DND-41 (cell line): Measurements from ENCODE around the gene EZH1.
A peak's percentile ranks its signal among the peaks of the same experiment; 100 is the strongest.
"Not testable (repeated sequence)": the region's sequence is repeated elsewhere in the genome, so short reads cannot be mapped to it uniquely, and the experiment has no call there.

Source experiments
- ATAC-seq: fragments of 200-7000 bp; cut with Tn5 transposase; 3 replicates; pipeline ENCODE4 v1.9.1; 2021; ENCODE audit warnings: low read depth; ENCODE audit not compliant: insufficient read depth
- DNase-seq: peaks from one replicate; pipeline ENCODE4 v3.0.0-alpha.2; 2020
- H2AFZ ChIP-seq: 2 replicates; pipeline ENCODE4 v1.6.0; 2012; ENCODE audit warnings: low read depth, low read length
- H3K27ac ChIP-seq: 2 replicates; pipeline ENCODE4 v1.5.1; 2012; ENCODE audit warnings: low read length, inconsistent platforms
- H3K27me3 ChIP-seq: fragments of 200-600 bp; sonication (generic); 2 replicates; pipeline ENCODE4 v1.6.0; 2012; ENCODE audit warnings: low read length, mild to moderate bottlenecking, inconsistent platforms; ENCODE audit not compliant: insufficient read depth, poor library complexity
- H3K36me3 ChIP-seq: 2 replicates; pipeline ENCODE4 v1.5.1; 2012; ENCODE audit warnings: low read length, inconsistent platforms; ENCODE audit not compliant: insufficient read depth
- H3K4me1 ChIP-seq: 2 replicates; pipeline ENCODE4 v1.5.1; 2012; ENCODE audit warnings: mild to moderate bottlenecking, low read length; ENCODE audit not compliant: insufficient read depth
- H3K4me2 ChIP-seq: 2 replicates; pipeline ENCODE4 v1.6.0; 2012; ENCODE audit warnings: mild to moderate bottlenecking, moderate library complexity, low read length, inconsistent platforms; ENCODE audit not compliant: insufficient read depth
- H3K4me3 ChIP-seq, 2 experiments: fragments of 200-600 bp in 1 of 2; shearing (Covaris generic) in 1 of 2; 2 replicates each; pipeline ENCODE4 v1.5.1; 2012 to 2016; ENCODE audit warnings: inconsistent platforms in 2 of 2, low read length in 2 of 2, mild to moderate bottlenecking in 2 of 2, low read depth in 1 of 2, moderate library complexity in 1 of 2
- H3K79me2 ChIP-seq: 2 replicates; pipeline ENCODE4 v1.6.0; 2012; ENCODE audit warnings: low read length, inconsistent platforms; ENCODE audit not compliant: insufficient read depth
- H3K9ac ChIP-seq: 2 replicates; pipeline ENCODE4 v1.6.0; 2012; ENCODE audit warnings: low read depth, mild to moderate bottlenecking, inconsistent platforms, low read length, moderate library complexity
- H3K9me3 ChIP-seq: 2 replicates; pipeline ENCODE4 v1.5.1; 2012; ENCODE audit warnings: low read length, moderate library complexity, mild to moderate bottlenecking, inconsistent platforms; ENCODE audit not compliant: insufficient read depth, severe bottlenecking
- H4K20me1 ChIP-seq: 2 replicates; pipeline ENCODE4 v1.6.0; 2012; ENCODE audit warnings: low read length; ENCODE audit not compliant: insufficient read depth
- CTCF ChIP-seq: IDR thresholded peaks from 2 replicates; pipeline ENCODE4 v1.5.1; 2012; ENCODE audit warnings: borderline replicate concordance, low read length, moderate library complexity, mild to moderate bottlenecking; ENCODE audit not compliant: poor library complexity, severe bottlenecking; ENCODE audit errors: extremely low read depth
- EZH2 ChIP-seq: IDR thresholded peaks from 3 replicates; pipeline ENCODE4 v1.6.1; 2012; ENCODE audit warnings: borderline replicate concordance, low read depth, mild to moderate bottlenecking, moderate library complexity, low read length, inconsistent platforms; ENCODE audit not compliant: severe bottlenecking

Gene EZH1

DNA sequence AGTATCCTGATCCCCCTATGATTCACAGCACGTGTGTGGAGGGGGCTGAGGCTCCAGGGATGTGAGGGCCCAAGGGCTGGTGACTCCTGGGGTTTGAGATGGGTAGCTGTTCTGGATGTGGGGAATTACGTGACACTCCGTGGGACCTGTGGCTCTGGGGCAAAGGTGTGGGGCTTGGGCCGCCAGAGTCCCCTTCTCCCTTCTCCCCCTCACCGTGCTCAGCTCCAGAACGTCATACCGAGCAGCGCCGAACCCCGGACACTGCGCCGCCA lies 75.2 kb downstream of the EZH1 start:
- ATAC-seq (no peak), DNase-seq (no peak)
- 0 out of 2 replicates have a peak, but pooled peaks cover 3% of the 10 kb centered on the region for H4K20me1 ChIP-seq
- no peaks in the 10 kb centered on the region for H3K9me3 ChIP-seq
- TF ChIP-seq EZH2, result no peak
- no peak for TF ChIP-seq CTCF
- H3K79me2 ChIP-seq, result no peaks in the 10 kb centered on the region
- no peak overlapping the region for H3K4me3 ChIP-seq
- H3K4me1 ChIP-seq, result peaks cover 4% of the 10 kb centered on the region; the same call in 1 of the 2 replicates
- H2AFZ ChIP-seq, result no peak overlapping the region
- no peak overlapping the region for H3K9ac ChIP-seq
- no peaks in the 10 kb centered on the region for H3K27me3 ChIP-seq
- H3K27ac ChIP-seq, result no peak overlapping the region
- no peak overlapping the region for H3K4me2 ChIP-seq
- H3K36me3 ChIP-seq, result peaks cover 39% of the 10 kb centered on the region

DNA sequence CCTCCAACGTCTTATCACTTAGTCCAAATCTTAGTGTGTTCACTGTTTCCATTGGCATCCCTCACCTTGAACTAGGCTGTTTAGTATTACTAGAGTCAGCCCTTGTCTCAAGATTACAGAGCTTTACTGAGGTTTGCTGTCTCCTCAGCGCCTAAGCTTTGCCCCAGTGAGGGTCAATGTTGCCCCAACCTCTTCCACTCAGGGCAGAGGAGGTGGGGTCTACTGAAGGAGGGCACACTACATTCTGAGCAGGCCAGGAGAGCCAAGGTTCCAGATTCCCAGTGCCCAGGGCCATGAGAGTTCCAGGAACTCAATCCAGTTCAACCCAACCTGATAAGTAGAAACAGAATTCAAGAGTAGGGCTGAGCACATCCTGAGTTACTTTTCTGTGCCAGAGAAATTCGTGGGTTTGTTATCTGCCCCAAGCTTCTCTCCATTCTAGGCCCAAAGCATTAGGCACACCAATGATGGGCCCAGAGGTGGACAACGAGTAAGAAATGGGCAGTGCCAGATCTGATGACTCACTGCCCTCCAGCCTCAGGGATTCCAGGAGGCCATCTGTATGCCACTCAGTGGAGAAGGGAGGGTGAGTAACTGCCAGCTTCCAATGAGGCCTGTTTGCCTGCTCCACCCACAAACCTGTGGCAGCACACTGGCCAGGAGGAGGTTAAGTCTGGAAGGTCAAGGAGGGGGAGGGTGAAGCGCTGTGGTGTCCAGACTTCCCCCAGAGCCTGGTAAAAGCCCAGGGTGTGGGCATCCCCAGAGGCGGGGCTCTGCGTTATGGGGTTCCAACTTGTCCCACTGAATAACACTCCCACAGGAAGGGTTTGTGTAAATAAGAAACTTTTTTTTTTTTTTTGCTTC lies 77.5 kb downstream of the EZH1 start:
- Histone ChIP-seq H3K27me3 (no peaks in the 10 kb centered on the region), H4K20me1 (no peaks in the 10 kb centered on the region), H3K4me1 (no peaks in the 10 kb centered on the region), H3K4me3 (no peak overlapping the region), H3K9ac (no peak overlapping the region), H3K27ac (no peak overlapping the region), H3K9me3 (no peaks in the 10 kb centered on the region), H3K4me2 (no peak overlapping the region), H2AFZ (no peak overlapping the region), H3K36me3 (peaks cover 42% of the 10 kb centered on the region), H3K79me2 (no peaks in the 10 kb centered on the region)
- 0 out of 3 replicates have a peak, but pooled peaks have one; percentile 17 for ATAC-seq
- DNase-seq, result no peak
- TF ChIP-seq EZH2 (no peak), CTCF (no peak)

GRCh38 chr17:42666126-42666525 lies 78.7 kb downstream of the EZH1 start:
- H3K9ac ChIP-seq, H2AFZ ChIP-seq, H3K4me3 ChIP-seq, H3K4me1 ChIP-seq, ATAC-seq, H3K4me2 ChIP-seq, H3K27me3 ChIP-seq, H3K9me3 ChIP-seq, H3K27ac ChIP-seq, H4K20me1 ChIP-seq, H3K79me2 ChIP-seq, DNase-seq: not testable (repeated sequence)
- H3K36me3 ChIP-seq, result peaks cover 50% of the 10 kb centered on the region

DNA sequence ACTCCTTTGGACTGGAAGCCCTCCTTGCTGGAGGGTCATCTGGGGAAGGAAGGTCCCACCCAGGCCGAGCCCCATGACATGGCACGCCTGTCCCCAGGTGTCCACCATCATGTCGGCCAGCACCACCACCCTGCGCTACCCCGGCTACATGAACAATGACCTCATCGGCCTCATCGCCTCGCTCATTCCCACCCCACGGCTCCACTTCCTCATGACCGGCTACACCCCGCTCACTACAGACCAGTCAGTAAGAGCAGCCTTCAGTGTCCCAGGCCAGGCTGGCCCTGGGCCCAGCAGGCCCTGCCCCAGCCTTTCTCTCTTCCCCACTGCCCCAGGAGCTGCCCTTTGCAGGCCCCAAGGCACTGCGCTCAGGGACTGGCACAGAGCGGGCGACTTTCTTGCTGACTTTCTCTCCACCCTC lies 79.2 kb downstream of the EZH1 start:
- no peak overlapping the region for H3K9ac ChIP-seq
- H3K36me3 ChIP-seq, result peaks cover 48% of the 10 kb centered on the region
- H3K4me2 ChIP-seq, result no peak overlapping the region
- DNase-seq (no peak), ATAC-seq (no peak)
- H3K27me3 ChIP-seq, result no peaks in the 10 kb centered on the region
- no peak for TF ChIP-seq CTCF
- no peak for TF ChIP-seq EZH2
- no peak overlapping the region for H3K4me3 ChIP-seq
- no peaks in the 10 kb centered on the region for H3K9me3 ChIP-seq
- no peaks in the 10 kb centered on the region for H3K79me2 ChIP-seq
- H3K4me1 ChIP-seq, result peaks cover 3% of the 10 kb centered on the region; the same call in 1 of the 2 replicates
- no peaks in the 10 kb centered on the region for H4K20me1 ChIP-seq
- H2AFZ ChIP-seq, result no peak overlapping the region
- no peak overlapping the region for H3K27ac ChIP-seq
